Neural cell (in vitro differentiated cells): ENCODE measurements around the gene POLDIP3. TPM values are rescaled to one million over a fixed set of nuclear protein-coding genes. Genes with fewer than 3 reads are reported as not detected.

Experiments used
- H2AFZ ChIP-seq: fragments of 200-600, 300-800 bp; sonication (generic), shearing (Covaris generic); 2 replicates; pipeline ENCODE4 v1.6.0; 2014; ENCODE audit warnings: low read depth, mild to moderate bottlenecking, antibody characterized with exemption, low read length, moderate library complexity
- H3F3A ChIP-seq: fragments of 200-600 bp; shearing (Covaris generic); 2 replicates; pipeline ENCODE4 v1.6.1; 2016; ENCODE audit warnings: mild to moderate bottlenecking, moderate library complexity, mixed read lengths, antibody characterized with exemption, low read length; ENCODE audit not compliant: insufficient read depth, poor library complexity, severe bottlenecking
- H3K27ac ChIP-seq: fragments of 200-600, 300-800 bp; sonication (generic), shearing (Covaris generic); 2 replicates; pipeline ENCODE4 v1.5.1; 2014; ENCODE audit warnings: mild to moderate bottlenecking, low read length, moderate library complexity
- H3K27me3 ChIP-seq: fragments of 300-800, 200-600 bp; sonication (generic), shearing (Covaris generic); 2 replicates; pipeline ENCODE4 v1.6.0; 2014; ENCODE audit warnings: mild to moderate bottlenecking, low read depth, low read length, moderate library complexity; ENCODE audit not compliant: insufficient read depth
- H3K36me3 ChIP-seq: fragments of 300-800, 200-600 bp; sonication (generic), shearing (Covaris generic); 2 replicates; pipeline ENCODE4 v1.5.1; 2014; ENCODE audit warnings: mild to moderate bottlenecking, antibody characterized with exemption, low read length, moderate library complexity; ENCODE audit not compliant: insufficient read depth
- H3K4me2 ChIP-seq: fragments of 300-800, 200-600 bp; sonication (generic), shearing (Covaris generic); 2 replicates; pipeline ENCODE4 v1.6.0; 2014; ENCODE audit warnings: mild to moderate bottlenecking, low read length
- H3K4me3 ChIP-seq: fragments of 300-800, 200-600 bp; sonication (generic), shearing (Covaris generic); 2 replicates; pipeline ENCODE4 v1.5.1; 2014; ENCODE audit warnings: mild to moderate bottlenecking, low read length, moderate library complexity
- H3K79me2 ChIP-seq: fragments of 200-600 bp; shearing (Covaris generic); replicated peaks from 2 replicates; pipeline ENCODE4 v1.6.0; 2014; ENCODE audit warnings: mild to moderate bottlenecking, low read length, moderate library complexity; ENCODE audit not compliant: insufficient read depth
- H3K9ac ChIP-seq: fragments of 300-800, 200-600 bp; sonication (generic), shearing (Covaris generic); 2 replicates; pipeline ENCODE4 v1.6.1; 2016; ENCODE audit warnings: mild to moderate bottlenecking, low read length, mixed read lengths
- H3K9me2 ChIP-seq: fragments of 200-600 bp; shearing (Covaris generic); 2 replicates; pipeline ENCODE4 v1.6.1; 2016; ENCODE audit warnings: mild to moderate bottlenecking, low read length, mixed read lengths; ENCODE audit not compliant: insufficient read depth
- H3K9me3 ChIP-seq: fragments of 200-600, 300-800 bp; sonication (generic), shearing (Covaris generic); 2 replicates; pipeline ENCODE4 v1.6.1; 2016; ENCODE audit warnings: mild to moderate bottlenecking, mixed run types, low read length, moderate library complexity, mixed read lengths
- H4K20me1 ChIP-seq: fragments of 200-600 bp; shearing (Covaris generic); 2 replicates; pipeline ENCODE4 v1.6.1; 2016; ENCODE audit warnings: mild to moderate bottlenecking, mixed run types; ENCODE audit not compliant: insufficient read depth
- EP300 ChIP-seq: fragments of 450-650 bp; conservative IDR thresholded peaks from 2 replicates; pipeline ENCODE4 v1.6.1; 2014; ENCODE audit warnings: antibody characterized with exemption, mild to moderate bottlenecking, moderate library complexity; ENCODE audit not compliant: poor library complexity, severe bottlenecking
- EZH2 ChIP-seq: fragments of 200-600, 300-800 bp; shearing (Covaris generic), sonication (generic); IDR thresholded peaks from 2 replicates; pipeline ENCODE4 v1.6.1; 2014; ENCODE audit warnings: antibody characterized with exemption, low read length, borderline replicate concordance, mild to moderate bottlenecking; ENCODE audit not compliant: insufficient read depth, poor library complexity, severe bottlenecking
- MXI1 ChIP-seq: fragments of 450-650 bp; conservative IDR thresholded peaks from 2 replicates; pipeline ENCODE4 v1.6.1; 2014; ENCODE audit warnings: antibody characterized with exemption, mild to moderate bottlenecking; ENCODE audit not compliant: poor library complexity, severe bottlenecking
- POLR2AphosphoS5 ChIP-seq: IDR thresholded peaks from 2 replicates; pipeline ENCODE4 v1.6.1; 2012
- RAD21 ChIP-seq: fragments of 450-650 bp; conservative IDR thresholded peaks from 2 replicates; pipeline ENCODE4 v1.6.1; 2014; ENCODE audit warnings: antibody characterized with exemption, mild to moderate bottlenecking, moderate library complexity
- SMC3 ChIP-seq: fragments of 450-650 bp; conservative IDR thresholded peaks from 2 replicates; pipeline ENCODE4 v1.6.1; 2014; ENCODE audit warnings: antibody characterized with exemption, mild to moderate bottlenecking, moderate library complexity; ENCODE audit not compliant: poor library complexity
- TAF1 ChIP-seq: IDR thresholded peaks from 2 replicates; pipeline ENCODE4 v1.6.1; 2012; ENCODE audit warnings: low read depth
- polyA plus RNA-seq: library from polyadenylated mRNA; depleted of rRNA; stranded (reverse); fragments of >200 nt; gene quantifications from 2 replicates; pipeline ENCODE4 v1.2.3, GENCODE V29; 2014
- TF ChIP-seq, protein P1 (sequence below): fragments of 450-650 bp; IDR thresholded peaks from 2 replicates; pipeline ENCODE4 v1.5.1; 2014; ENCODE audit warnings: antibody characterized with exemption, mild to moderate bottlenecking, moderate library complexity; ENCODE audit not compliant: poor library complexity, severe bottlenecking
- TF ChIP-seq, protein P2 (sequence below): IDR thresholded peaks from 2 replicates; pipeline ENCODE4 v1.6.1; 2012; ENCODE audit warnings: borderline replicate concordance

Gene POLDIP3
- polyA plus RNA-seq, 1 donor from 2014 or later = 56.9 TPM

DNA sequence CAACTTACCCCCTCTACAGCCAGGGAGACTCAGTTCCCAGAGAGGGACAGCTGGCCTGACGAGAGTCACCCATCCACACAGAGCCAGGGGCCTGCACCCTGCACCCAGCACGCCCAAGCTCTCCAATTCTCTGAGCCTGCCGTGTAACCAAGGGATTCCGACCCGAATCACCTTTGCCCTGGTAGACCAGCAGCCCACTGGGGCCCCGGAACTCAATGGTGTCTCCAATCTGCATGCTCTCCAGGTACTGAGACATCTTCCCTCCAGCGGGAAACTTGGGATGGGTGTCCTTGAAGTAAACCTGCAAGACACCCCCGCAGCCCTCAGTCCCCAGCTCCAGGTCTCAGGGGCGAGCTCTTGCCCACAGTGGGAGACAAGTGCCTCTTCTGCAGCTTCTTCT lies 13.3 kb upstream of the POLDIP3 start:
- no peak for TF ChIP-seq POLR2AphosphoS5
- no peak for TF ChIP-seq TAF1
- no peak for TF ChIP-seq MXI1
- TF ChIP-seq, protein P1, sequence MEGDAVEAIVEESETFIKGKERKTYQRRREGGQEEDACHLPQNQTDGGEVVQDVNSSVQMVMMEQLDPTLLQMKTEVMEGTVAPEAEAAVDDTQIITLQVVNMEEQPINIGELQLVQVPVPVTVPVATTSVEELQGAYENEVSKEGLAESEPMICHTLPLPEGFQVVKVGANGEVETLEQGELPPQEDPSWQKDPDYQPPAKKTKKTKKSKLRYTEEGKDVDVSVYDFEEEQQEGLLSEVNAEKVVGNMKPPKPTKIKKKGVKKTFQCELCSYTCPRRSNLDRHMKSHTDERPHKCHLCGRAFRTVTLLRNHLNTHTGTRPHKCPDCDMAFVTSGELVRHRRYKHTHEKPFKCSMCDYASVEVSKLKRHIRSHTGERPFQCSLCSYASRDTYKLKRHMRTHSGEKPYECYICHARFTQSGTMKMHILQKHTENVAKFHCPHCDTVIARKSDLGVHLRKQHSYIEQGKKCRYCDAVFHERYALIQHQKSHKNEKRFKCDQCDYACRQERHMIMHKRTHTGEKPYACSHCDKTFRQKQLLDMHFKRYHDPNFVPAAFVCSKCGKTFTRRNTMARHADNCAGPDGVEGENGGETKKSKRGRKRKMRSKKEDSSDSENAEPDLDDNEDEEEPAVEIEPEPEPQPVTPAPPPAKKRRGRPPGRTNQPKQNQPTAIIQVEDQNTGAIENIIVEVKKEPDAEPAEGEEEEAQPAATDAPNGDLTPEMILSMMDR = no peak
- TF ChIP-seq, protein P2, sequence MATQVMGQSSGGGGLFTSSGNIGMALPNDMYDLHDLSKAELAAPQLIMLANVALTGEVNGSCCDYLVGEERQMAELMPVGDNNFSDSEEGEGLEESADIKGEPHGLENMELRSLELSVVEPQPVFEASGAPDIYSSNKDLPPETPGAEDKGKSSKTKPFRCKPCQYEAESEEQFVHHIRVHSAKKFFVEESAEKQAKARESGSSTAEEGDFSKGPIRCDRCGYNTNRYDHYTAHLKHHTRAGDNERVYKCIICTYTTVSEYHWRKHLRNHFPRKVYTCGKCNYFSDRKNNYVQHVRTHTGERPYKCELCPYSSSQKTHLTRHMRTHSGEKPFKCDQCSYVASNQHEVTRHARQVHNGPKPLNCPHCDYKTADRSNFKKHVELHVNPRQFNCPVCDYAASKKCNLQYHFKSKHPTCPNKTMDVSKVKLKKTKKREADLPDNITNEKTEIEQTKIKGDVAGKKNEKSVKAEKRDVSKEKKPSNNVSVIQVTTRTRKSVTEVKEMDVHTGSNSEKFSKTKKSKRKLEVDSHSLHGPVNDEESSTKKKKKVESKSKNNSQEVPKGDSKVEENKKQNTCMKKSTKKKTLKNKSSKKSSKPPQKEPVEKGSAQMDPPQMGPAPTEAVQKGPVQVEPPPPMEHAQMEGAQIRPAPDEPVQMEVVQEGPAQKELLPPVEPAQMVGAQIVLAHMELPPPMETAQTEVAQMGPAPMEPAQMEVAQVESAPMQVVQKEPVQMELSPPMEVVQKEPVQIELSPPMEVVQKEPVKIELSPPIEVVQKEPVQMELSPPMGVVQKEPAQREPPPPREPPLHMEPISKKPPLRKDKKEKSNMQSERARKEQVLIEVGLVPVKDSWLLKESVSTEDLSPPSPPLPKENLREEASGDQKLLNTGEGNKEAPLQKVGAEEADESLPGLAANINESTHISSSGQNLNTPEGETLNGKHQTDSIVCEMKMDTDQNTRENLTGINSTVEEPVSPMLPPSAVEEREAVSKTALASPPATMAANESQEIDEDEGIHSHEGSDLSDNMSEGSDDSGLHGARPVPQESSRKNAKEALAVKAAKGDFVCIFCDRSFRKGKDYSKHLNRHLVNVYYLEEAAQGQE = no peak
- TF ChIP-seq EP300 = no peak
- no peak for TF ChIP-seq RAD21
- no peak for TF ChIP-seq EZH2
- no peak for TF ChIP-seq SMC3
- H3K9ac ChIP-seq = no peak overlapping the region
- no peaks in the 10 kb centered on the region for H3K36me3 ChIP-seq
- H4K20me1 ChIP-seq = no peaks in the 10 kb centered on the region
- H3K27me3 ChIP-seq = no peaks in the 10 kb centered on the region
- no peaks in the 10 kb centered on the region for H3K9me3 ChIP-seq
- no peak overlapping the region for H3K27ac ChIP-seq
- H3K79me2 ChIP-seq = no peaks in the 10 kb centered on the region
- H3K4me3 ChIP-seq = no peak overlapping the region
- no peaks in the 10 kb centered on the region for H3F3A ChIP-seq
- no peak overlapping the region for H3K4me2 ChIP-seq
- H2AFZ ChIP-seq = no peak overlapping the region
- no peaks in the 10 kb centered on the region for H3K9me2 ChIP-seq

DNA sequence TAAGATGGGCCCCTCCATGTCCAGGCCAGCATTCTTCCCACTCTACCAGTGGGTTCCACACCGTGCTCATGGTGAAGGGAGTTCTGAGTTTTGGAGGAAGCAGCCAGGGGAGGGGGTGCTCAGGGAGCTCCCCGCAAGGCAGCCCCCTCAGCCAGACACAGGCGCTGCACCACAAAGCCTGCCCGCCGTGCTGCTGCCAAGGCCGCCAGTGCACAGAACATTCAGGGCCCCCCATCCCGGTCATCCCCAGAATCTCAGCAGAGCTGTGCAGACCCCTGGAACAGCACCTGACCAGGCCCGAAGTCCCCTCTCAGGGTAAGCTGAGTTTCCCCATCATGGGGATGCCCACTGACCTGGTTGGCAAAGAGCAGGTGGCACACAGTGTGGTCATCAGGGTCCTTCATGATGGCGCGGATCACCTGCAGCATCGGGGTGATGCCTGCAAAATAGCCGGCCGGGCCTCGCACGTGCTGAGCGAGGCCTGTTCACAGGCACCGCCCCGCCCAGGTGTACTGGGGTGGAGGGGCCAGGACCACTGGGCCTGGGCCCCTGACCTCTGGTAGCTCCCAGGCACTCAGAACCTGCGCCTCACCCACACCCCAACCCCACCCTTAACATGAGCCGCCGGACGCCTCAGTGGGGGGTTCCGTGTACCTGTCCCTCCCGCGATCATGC lies 12.4 kb upstream of the POLDIP3 start:
- Histone ChIP-seq H3K9me3 (no peaks in the 10 kb centered on the region), H3K27me3 (no peaks in the 10 kb centered on the region), H3K4me2 (no peak overlapping the region), H3F3A (no peaks in the 10 kb centered on the region), H3K79me2 (no peaks in the 10 kb centered on the region), H3K4me3 (no peak overlapping the region), H2AFZ (no peak overlapping the region), H3K9me2 (no peaks in the 10 kb centered on the region), H4K20me1 (no peaks in the 10 kb centered on the region), H3K36me3 (no peaks in the 10 kb centered on the region), H3K27ac (no peak overlapping the region), H3K9ac (no peak overlapping the region)
- TF ChIP-seq, protein P2 = no peak
- TF ChIP-seq TAF1 (no peak), RAD21 (no peak)
